K562 (cell line): ENCODE data around the gene CTDSPL. TPM values are rescaled to one million over a fixed set of nuclear protein-coding genes. Genes with fewer than 3 reads are reported as not detected.

Experiments used
- ARID1B ChIP-seq: fragments of 450-650 bp; IDR thresholded peaks from 2 replicates; pipeline ENCODE4 v1.6.1; 2016; ENCODE audit warnings: antibody characterized with exemption, mild to moderate bottlenecking, inconsistent platforms
- ESRRB ChIP-seq: fragments of 250-450 bp; sonication (Bioruptor Pico); IDR thresholded peaks from 2 replicates; pipeline ENCODE4 v1.5.0; 2020; ENCODE audit warnings: mild to moderate bottlenecking, moderate library complexity, borderline replicate concordance
- HMG20B ChIP-seq: fragments of 250-450 bp; sonication (Bioruptor Pico); IDR thresholded peaks from 2 replicates; pipeline ENCODE4 v1.5.0; 2021; ENCODE audit warnings: mild to moderate bottlenecking
- ILK ChIP-seq: fragments of 450-650 bp; IDR thresholded peaks from 2 replicates; pipeline ENCODE4 v1.6.1; 2016; ENCODE audit warnings: missing genetic modification characterization, low read depth, mild to moderate bottlenecking, missing compliant biosample characterization, moderate library complexity, borderline replicate concordance
- KDM1A ChIP-seq, 2 experiments: fragments of 450-650 bp; IDR thresholded peaks; 2 replicates each; pipeline ENCODE4 v1.6.1; 2016; ENCODE audit warnings: mild to moderate bottlenecking in 2 of 2
- KDM2B ChIP-seq: fragments of 250-450 bp; sonication (Bioruptor Pico); IDR thresholded peaks from 2 replicates; pipeline ENCODE4 v1.8.0; 2021; ENCODE audit warnings: mild to moderate bottlenecking, moderate library complexity
- PHB ChIP-seq: fragments of 250-450 bp; sonication (Bioruptor Pico); IDR thresholded peaks from 2 replicates; pipeline ENCODE4 v1.5.0; 2021
- RCOR1 ChIP-seq, 2 experiments: IDR thresholded peaks; 2 replicates each; pipeline ENCODE4 v1.6.1; 2012; ENCODE audit warnings: low read depth in 2 of 2, low read length in 2 of 2, borderline replicate concordance in 1 of 2, improper control_type of control experiment in 1 of 2
- SMARCB1 ChIP-seq: IDR thresholded peaks from 2 replicates; pipeline ENCODE4 v1.6.1; 2011; ENCODE audit warnings: improper control_type of control experiment, low read depth; ENCODE audit not compliant: insufficient read length
- TFAM ChIP-seq: fragments of 250-450 bp; sonication (Bioruptor Pico); conservative IDR thresholded peaks from 2 replicates; pipeline ENCODE4 v1.5.0; 2021; ENCODE audit warnings: mild to moderate bottlenecking, moderate library complexity
- ZNF175 ChIP-seq: fragments of 200-800 bp; sonication (Bioruptor generic); IDR thresholded peaks from 2 replicates; pipeline ENCODE4 v1.6.1; 2016; ENCODE audit warnings: low read depth, mild to moderate bottlenecking, missing genetic modification characterization, missing compliant biosample characterization
- ZNF584 ChIP-seq: fragments of 200-800 bp; sonication (Bioruptor generic); IDR thresholded peaks from 2 replicates; pipeline ENCODE4 v1.6.1; 2016; ENCODE audit warnings: low read depth, mild to moderate bottlenecking, missing genetic modification characterization, missing compliant biosample characterization
- polyA plus RNA-seq, 8 experiments: library from polyadenylated mRNA; depleted of rRNA in 4 of 8; stranded (reverse) in 5 of 8; unstranded in 3 of 8; fragments of >200 nt; fragmentation: Nextera tagmentation in 2 of 8; fragmentation: Illumina TruSeq in 1 of 8; extraction: Ambion mirVana in 2 of 8; extraction: Trizol in 1 of 8; gene quantifications; 2 replicates each; pipeline versions ENCODE4 v1.2.1 to v1.2.3, GENCODE V29; 2011 to 2014; ENCODE audit warnings: inconsistent platforms in 1 of 8, missing spikeins in 1 of 8
- total RNA-seq, 7 experiments: library from RNA; depleted of rRNA in 6 of 7; stranded (reverse); fragments of >200 nt in 6 of 7; fragmentation: Illumina TruSeq in 2 of 7; extraction: Trizol in 2 of 7; gene quantifications; 2 replicates each; pipeline versions ENCODE4 v1.2.1 to v1.2.3, GENCODE V29; 2011 to 2021; ENCODE audit warnings: low replicate concordance in 1 of 7
- TF ChIP-seq, protein P1 (sequence below): fragments of 250-450 bp; sonication (Bioruptor Pico); IDR thresholded peaks from 2 replicates; pipeline ENCODE4 v1.4.0; 2020; ENCODE audit warnings: mild to moderate bottlenecking, moderate library complexity
- TF ChIP-seq, protein P2 (sequence below): fragments of 250-450 bp; sonication (Bioruptor Pico); IDR thresholded peaks from 2 replicates; pipeline ENCODE4 v1.9.0; 2021; ENCODE audit warnings: mild to moderate bottlenecking
- TF ChIP-seq, protein P3 (sequence below): sonication (generic); formaldehyde crosslinking; IDR thresholded peaks from 2 replicates; pipeline ENCODE4 v1.8.0; 2022; ENCODE audit warnings: missing genetic modification reagents, mild to moderate bottlenecking, moderate library complexity, borderline replicate concordance
- TF ChIP-seq, protein P4 (sequence below): sonication (generic); formaldehyde crosslinking; IDR thresholded peaks from 2 replicates; pipeline ENCODE4 v1.8.1; 2023; ENCODE audit warnings: mild to moderate bottlenecking, missing genetic modification reagents
- TF ChIP-seq, protein P5 (sequence below): fragments of 450-650 bp; formaldehyde crosslinking; IDR thresholded peaks from 2 replicates; pipeline ENCODE4 v1.4.0; 2020; ENCODE audit warnings: mild to moderate bottlenecking, moderate library complexity
- TF ChIP-seq, protein P6 (sequence below): fragments of 450-650 bp; formaldehyde crosslinking; IDR thresholded peaks from 2 replicates; pipeline ENCODE4 v1.4.0; 2022; ENCODE audit warnings: missing genetic modification characterization

CTDSPL gene
- total and polyA plus RNA-seq, 9 of the 15 experiments (the other 6 are each of a cell fraction or from before 2014, with no cell fraction given), result 5.1 to 19.3 (median 11.3) TPM

DNA sequence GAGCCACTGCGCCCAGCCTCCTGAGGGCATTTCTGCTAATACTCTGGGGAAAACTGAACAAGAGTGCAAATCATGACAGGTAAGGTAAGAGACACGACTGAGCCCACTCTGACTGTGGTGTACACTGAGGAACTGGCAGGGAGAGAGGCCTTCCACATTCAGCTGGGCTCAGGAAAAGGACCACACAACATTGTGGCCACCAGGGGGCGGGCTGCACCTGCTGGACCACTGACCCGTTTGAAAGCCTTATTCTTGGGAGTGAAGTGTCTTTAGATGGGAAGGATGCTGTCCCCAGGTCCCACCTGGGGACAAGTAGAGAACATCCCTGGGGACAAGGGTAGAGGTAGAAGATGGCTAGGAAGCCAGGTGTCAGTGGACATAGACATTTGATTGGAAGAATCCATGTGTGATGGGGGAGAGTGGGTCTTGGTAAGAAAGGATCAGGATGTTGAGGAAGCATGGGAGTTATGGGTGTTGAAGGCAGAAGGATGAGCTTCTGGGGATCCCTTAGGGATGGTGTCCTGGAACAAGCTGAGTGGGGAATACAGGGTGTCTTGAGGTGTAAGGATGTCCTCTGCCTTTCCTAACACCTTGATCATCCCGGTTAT, 6.2 kb upstream of the CTDSPL start (continued):
- TF ChIP-seq, protein P1, sequence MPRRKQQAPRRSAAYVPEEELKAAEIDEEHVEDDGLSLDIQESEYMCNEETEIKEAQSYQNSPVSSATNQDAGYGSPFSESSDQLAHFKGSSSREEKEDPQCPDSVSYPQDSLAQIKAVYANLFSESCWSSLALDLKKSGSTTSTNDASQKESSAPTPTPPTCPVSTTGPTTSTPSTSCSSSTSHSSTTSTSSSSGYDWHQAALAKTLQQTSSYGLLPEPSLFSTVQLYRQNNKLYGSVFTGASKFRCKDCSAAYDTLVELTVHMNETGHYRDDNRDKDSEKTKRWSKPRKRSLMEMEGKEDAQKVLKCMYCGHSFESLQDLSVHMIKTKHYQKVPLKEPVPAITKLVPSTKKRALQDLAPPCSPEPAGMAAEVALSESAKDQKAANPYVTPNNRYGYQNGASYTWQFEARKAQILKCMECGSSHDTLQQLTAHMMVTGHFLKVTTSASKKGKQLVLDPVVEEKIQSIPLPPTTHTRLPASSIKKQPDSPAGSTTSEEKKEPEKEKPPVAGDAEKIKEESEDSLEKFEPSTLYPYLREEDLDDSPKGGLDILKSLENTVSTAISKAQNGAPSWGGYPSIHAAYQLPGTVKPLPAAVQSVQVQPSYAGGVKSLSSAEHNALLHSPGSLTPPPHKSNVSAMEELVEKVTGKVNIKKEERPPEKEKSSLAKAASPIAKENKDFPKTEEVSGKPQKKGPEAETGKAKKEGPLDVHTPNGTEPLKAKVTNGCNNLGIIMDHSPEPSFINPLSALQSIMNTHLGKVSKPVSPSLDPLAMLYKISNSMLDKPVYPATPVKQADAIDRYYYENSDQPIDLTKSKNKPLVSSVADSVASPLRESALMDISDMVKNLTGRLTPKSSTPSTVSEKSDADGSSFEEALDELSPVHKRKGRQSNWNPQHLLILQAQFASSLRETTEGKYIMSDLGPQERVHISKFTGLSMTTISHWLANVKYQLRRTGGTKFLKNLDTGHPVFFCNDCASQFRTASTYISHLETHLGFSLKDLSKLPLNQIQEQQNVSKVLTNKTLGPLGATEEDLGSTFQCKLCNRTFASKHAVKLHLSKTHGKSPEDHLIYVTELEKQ, result no peak
- no peak for TF ChIP-seq ARID1B
- no peak for TF ChIP-seq ZNF175
- no peak for TF ChIP-seq TFAM (CRISPR knock-in tag)
- peak; percentile 16 to 46; a peak in 3 of 4 replicates for TF ChIP-seq KDM1A (IDR thresholded peaks at IDR 0.05)
- TF ChIP-seq, protein P2, sequence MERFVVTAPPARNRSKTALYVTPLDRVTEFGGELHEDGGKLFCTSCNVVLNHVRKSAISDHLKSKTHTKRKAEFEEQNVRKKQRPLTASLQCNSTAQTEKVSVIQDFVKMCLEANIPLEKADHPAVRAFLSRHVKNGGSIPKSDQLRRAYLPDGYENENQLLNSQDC (CRISPR knock-in tag), result no peak
- TF ChIP-seq, protein P3, sequence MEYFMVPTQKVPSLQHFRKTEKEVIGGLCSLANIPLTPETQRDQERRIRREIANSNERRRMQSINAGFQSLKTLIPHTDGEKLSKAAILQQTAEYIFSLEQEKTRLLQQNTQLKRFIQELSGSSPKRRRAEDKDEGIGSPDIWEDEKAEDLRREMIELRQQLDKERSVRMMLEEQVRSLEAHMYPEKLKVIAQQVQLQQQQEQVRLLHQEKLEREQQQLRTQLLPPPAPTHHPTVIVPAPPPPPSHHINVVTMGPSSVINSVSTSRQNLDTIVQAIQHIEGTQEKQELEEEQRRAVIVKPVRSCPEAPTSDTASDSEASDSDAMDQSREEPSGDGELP (CRISPR knock-in tag), result peak; percentile 77
- TF ChIP-seq ILK (tag), result no peak
- TF ChIP-seq, protein P4, sequence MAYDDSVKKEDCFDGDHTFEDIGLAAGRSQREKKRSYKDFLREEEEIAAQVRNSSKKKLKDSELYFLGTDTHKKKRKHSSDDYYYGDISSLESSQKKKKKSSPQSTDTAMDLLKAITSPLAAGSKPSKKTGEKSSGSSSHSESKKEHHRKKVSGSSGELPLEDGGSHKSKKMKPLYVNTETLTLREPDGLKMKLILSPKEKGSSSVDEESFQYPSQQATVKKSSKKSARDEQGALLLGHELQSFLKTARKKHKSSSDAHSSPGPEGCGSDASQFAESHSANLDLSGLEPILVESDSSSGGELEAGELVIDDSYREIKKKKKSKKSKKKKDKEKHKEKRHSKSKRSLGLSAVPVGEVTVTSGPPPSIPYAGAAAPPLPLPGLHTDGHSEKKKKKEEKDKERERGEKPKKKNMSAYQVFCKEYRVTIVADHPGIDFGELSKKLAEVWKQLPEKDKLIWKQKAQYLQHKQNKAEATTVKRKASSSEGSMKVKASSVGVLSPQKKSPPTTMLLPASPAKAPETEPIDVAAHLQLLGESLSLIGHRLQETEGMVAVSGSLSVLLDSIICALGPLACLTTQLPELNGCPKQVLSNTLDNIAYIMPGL (CRISPR knock-in tag), result no peak
- no peak for TF ChIP-seq ZNF584 (CRISPR knock-in tag)
- TF ChIP-seq, protein P5, sequence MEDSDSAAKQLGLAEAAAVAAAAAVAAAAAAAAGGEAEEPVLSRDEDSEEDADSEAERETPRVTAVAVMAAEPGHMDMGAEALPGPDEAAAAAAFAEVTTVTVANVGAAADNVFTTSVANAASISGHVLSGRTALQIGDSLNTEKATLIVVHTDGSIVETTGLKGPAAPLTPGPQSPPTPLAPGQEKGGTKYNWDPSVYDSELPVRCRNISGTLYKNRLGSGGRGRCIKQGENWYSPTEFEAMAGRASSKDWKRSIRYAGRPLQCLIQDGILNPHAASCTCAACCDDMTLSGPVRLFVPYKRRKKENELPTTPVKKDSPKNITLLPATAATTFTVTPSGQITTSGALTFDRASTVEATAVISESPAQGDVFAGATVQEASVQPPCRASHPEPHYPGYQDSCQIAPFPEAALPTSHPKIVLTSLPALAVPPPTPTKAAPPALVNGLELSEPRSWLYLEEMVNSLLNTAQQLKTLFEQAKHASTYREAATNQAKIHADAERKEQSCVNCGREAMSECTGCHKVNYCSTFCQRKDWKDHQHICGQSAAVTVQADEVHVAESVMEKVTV (CRISPR knock-in tag), result peak; percentile 98
- TF ChIP-seq ESRRB (CRISPR knock-in tag), result no peak
- peak in 1 of 2 experiments; percentile 55; a peak in 1 of 4 replicates for TF ChIP-seq RCOR1 (IDR thresholded peaks at IDR 0.05; ENCODE audit: borderline replicate concordance in 1 of 2, low read depth in 2 of 2, low read length in 2 of 2)
- no peak for TF ChIP-seq PHB (CRISPR knock-in tag)
- TF ChIP-seq, protein P6, sequence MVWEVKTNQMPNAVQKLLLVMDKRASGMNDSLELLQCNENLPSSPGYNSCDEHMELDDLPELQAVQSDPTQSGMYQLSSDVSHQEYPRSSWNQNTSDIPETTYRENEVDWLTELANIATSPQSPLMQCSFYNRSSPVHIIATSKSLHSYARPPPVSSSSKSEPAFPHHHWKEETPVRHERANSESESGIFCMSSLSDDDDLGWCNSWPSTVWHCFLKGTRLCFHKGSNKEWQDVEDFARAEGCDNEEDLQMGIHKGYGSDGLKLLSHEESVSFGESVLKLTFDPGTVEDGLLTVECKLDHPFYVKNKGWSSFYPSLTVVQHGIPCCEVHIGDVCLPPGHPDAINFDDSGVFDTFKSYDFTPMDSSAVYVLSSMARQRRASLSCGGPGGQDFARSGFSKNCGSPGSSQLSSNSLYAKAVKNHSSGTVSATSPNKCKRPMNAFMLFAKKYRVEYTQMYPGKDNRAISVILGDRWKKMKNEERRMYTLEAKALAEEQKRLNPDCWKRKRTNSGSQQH (CRISPR knock-in tag), result no peak
- no peak for TF ChIP-seq KDM2B (CRISPR knock-in tag)
- no peak for TF ChIP-seq HMG20B (CRISPR knock-in tag)
- TF ChIP-seq SMARCB1, result no peak
